B cell (primary cell): ENCODE results near the gene LPCAT1. TPM values are rescaled to one million over a fixed set of nuclear protein-coding genes. Genes with fewer than 3 reads are reported as not detected.

Experiments
- ATAC-seq: fragments of 200-7000 bp; cut with Tn5 transposase; one replicate; pipeline ENCODE4 v1.10.0; 2021; ENCODE audit warnings: low read depth, mild to moderate bottlenecking, moderate number of reproducible peaks, moderate library complexity
- CTCF ChIA-PET: fragments of 350-600 bp; sonication (Branson Sonifier 250); formaldehyde crosslinking; loops from one replicate; lab custom pipeline; 2021; ENCODE audit warnings: antibody characterized with exemption, inconsistent platforms; lab: Charles Lee
- POLR2A ChIA-PET: fragments of 350-600 bp; sonication (Branson Sonifier 250); formaldehyde crosslinking; loops from one replicate; lab custom pipeline; 2021; ENCODE audit warnings: antibody characterized with exemption; lab: Charles Lee
- DNase-seq: peaks from one replicate; pipeline ENCODE4 v3.0.0; 2013
- H2AFZ ChIP-seq: 2 replicates; pipeline ENCODE4 v1.6.1; 2012; ENCODE audit warnings: mild to moderate bottlenecking, low read depth, low read length; ENCODE audit not compliant: insufficient read depth, poor library complexity, severe bottlenecking
- H3K27ac ChIP-seq, 2 donors: 1 replicate in 1 of 2; 2 replicates in 1 of 2; pipeline ENCODE4 v1.5.1; 2012 to 2013; ENCODE audit warnings: low read length in 2 of 2, mild to moderate bottlenecking in 2 of 2, moderate library complexity in 1 of 2
- H3K27me3 ChIP-seq, 4 experiments: fragments of 200-600 bp in 1 of 4; sonication (generic) in 1 of 4; replicated peaks in 1 of 4; 1 replicate in 2 of 4; 2 replicates in 2 of 4; pipeline versions ENCODE4 v1.6.1 to v1.7.0; 2013 to 2016; ENCODE audit warnings: low read length in 3 of 4, mild to moderate bottlenecking in 2 of 4, mixed read lengths in 1 of 4, moderate library complexity in 1 of 4; ENCODE audit not compliant: insufficient read depth in 4 of 4, control insufficient read depth in 3 of 4; ENCODE audit errors: control extremely low read depth in 1 of 4
- H3K36me3 ChIP-seq, 2 experiments: replicated peaks in 1 of 2; 1 replicate in 1 of 2; 2 replicates in 1 of 2; pipeline versions ENCODE4 v1.6.1 to v1.7.1; 2013; ENCODE audit warnings: low read length in 1 of 2; ENCODE audit not compliant: insufficient read depth in 2 of 2, control insufficient read depth in 1 of 2; ENCODE audit errors: control extremely low read depth in 1 of 2, extremely low read depth in 1 of 2
- H3K4me1 ChIP-seq, 2 donors: fragments of 200-600 bp in 1 of 2; sonication (generic) in 1 of 2; 1 replicate in 1 of 2; 2 replicates in 1 of 2; pipeline versions ENCODE4 v1.5.1 to v1.6.1; 2013 to 2017; ENCODE audit warnings: low read length in 2 of 2; ENCODE audit not compliant: control insufficient read depth in 2 of 2, insufficient read depth in 2 of 2
- H3K4me2 ChIP-seq: replicated peaks from 2 replicates; pipeline ENCODE3; 2012; ENCODE audit warnings: mild to moderate bottlenecking, low read depth, low read length; ENCODE audit not compliant: poor library complexity, severe bottlenecking
- H3K4me3 ChIP-seq, 5 experiments: fragments of 200-600 bp in 1 of 5; sonication (generic) in 1 of 5; 1 replicate in 3 of 5; 2 replicates in 2 of 5; pipeline versions ENCODE4 v1.5.1 to v1.7.0; 2011 to 2016; ENCODE audit warnings: low read length in 4 of 5, mild to moderate bottlenecking in 4 of 5, low read depth in 2 of 5, control low read depth in 1 of 5, moderate library complexity in 1 of 5; ENCODE audit not compliant: insufficient read depth in 1 of 5; ENCODE audit errors: control extremely low read depth in 1 of 5, extremely low read depth in 1 of 5
- H3K79me2 ChIP-seq: fragments of 200-600 bp; sonication (generic); one replicate; pipeline ENCODE4 v1.6.0; 2016; ENCODE audit warnings: low read length; ENCODE audit not compliant: control insufficient read depth, insufficient read depth
- H3K9ac ChIP-seq: fragments of 200-600 bp; sonication (generic); 2 replicates; pipeline ENCODE4 v1.6.1; 2017; ENCODE audit warnings: mild to moderate bottlenecking, low read length, moderate library complexity
- H3K9me3 ChIP-seq, 3 donors: one replicate each; pipeline versions ENCODE4 v1.6.1 to v1.7.1; 2013; ENCODE audit warnings: low read length in 2 of 3; ENCODE audit not compliant: control insufficient read depth in 2 of 3, insufficient read depth in 1 of 3; ENCODE audit errors: control extremely low read depth in 1 of 3
- H4K20me1 ChIP-seq: 2 replicates; pipeline ENCODE4 v1.6.0; 2012; ENCODE audit warnings: mild to moderate bottlenecking, low read length; ENCODE audit not compliant: insufficient read depth, control insufficient read depth, poor library complexity, severe bottlenecking
- H3K27ac Mint-ChIP-seq: one replicate; pipeline ENCODE4 v1.8.0; 2021; ENCODE audit warnings: mixed read lengths
- H3K27me3 Mint-ChIP-seq: one replicate; pipeline ENCODE4 v1.8.0; 2021; ENCODE audit warnings: mixed read lengths
- H3K4me1 Mint-ChIP-seq: one replicate; pipeline ENCODE4 v1.8.0; 2021; ENCODE audit warnings: mixed read lengths
- H3K4me3 Mint-ChIP-seq: one replicate; pipeline ENCODE4 v1.8.0; 2021; ENCODE audit warnings: mixed read lengths
- H3K9me3 Mint-ChIP-seq: one replicate; pipeline ENCODE4 v1.8.0; 2022; ENCODE audit warnings: mixed read lengths; ENCODE audit not compliant: insufficient read depth
- EZH2 ChIP-seq: IDR thresholded peaks from 2 replicates; pipeline ENCODE4 v1.6.1; 2012; ENCODE audit warnings: borderline replicate concordance, low read depth, mild to moderate bottlenecking, moderate library complexity, low read length; ENCODE audit not compliant: insufficient read depth, poor library complexity, severe bottlenecking
- WGBS: methylation state at CpG from one replicate; pipeline ENCODE4 v1.1.5; 2013; ENCODE audit warnings: missing lambda C conversion rate; ENCODE audit not compliant: insufficient coverage; 5-methylcytosine and 5-hydroxymethylcytosine counted together
- intact Hi-C: fragments of 100-400 bp; cut with micrococcal nuclease; formaldehyde crosslinking; loops from one replicate; pipeline ENCODE4 v1.10.0; 2022
- polyA plus RNA-seq: library from polyadenylated mRNA; depleted of rRNA; stranded (reverse); fragments of >200 nt; gene quantifications from 2 replicates; pipeline ENCODE4 v1.2.3, GENCODE V29; 2012
- total RNA-seq, 2 donors: library from RNA; stranded (reverse); fragments of 120-200 nt in 1 of 2; gene quantifications; 1 replicate in 1 of 2; 2 replicates in 1 of 2; pipeline versions ENCODE4 v1.2.3 to v1.2.4, GENCODE V29; 2013 to 2022
- TF ChIP-seq, protein P1 (sequence below): fragments of 200-600 bp; IDR thresholded peaks from one replicate; pipeline ENCODE4 v1.8.0; 2022; ENCODE audit warnings: antibody characterized with exemption, mild to moderate bottlenecking

The LPCAT1 gene
- total and polyA plus RNA-seq, 2 donors (not counting 1 experiment from before 2014, with no cell fraction given) = 94.8 to 159 TPM

DNA sequence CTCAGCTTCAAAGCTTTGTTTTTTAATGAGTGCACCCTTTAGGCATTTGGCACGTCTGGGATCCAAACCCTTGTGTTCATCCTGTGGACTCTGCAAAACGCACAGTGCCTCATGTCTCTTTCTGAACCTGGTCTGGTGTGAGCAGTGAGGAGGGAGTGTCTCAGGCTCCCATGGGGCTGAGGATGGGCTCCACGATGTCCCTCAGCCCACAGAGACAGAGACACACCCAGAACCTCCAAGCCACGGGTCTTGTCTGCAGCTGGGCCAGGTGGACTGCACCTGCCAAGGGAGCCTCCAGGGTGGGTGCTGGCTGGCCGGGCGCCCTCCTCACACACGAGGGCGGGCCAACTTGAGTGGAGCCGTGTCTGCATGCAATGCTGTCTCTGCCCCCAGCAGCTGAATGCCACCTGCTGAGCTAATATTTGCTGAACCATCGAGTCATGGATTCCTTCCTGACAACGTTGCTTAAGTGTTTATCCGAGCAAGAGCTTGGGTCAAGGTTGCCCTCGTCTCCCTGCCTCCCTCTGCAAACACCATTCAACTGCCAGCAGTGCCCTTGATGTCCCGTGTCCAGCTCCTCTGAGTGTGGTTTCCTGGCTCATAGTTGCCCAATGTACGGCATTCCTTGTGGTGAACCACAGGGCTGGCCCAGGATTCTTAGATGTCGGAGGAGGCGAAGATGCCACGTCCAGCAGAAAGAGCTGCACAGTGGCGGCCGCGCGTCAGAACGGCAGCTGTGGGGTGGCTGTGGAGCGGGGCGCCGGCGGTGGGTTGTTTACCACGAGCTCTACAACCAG, 31.4 kb upstream of the LPCAT1 start:
- Mint-ChIP-seq H3K27me3 (no peaks in the 10 kb centered on the region), H3K4me3 (no peak overlapping the region), H3K27ac (no peak overlapping the region), H3K9me3 (no peaks in the 10 kb centered on the region), H3K4me1 (no peaks in the 10 kb centered on the region)
- Histone ChIP-seq H3K4me1 (no peaks in the 10 kb centered on the region), H3K9ac (no peak overlapping the region), H3K27ac (no peak overlapping the region), H3K36me3 (no peaks in the 10 kb centered on the region), H3K4me2 (no peak overlapping the region), H3K9me3 (no peaks in the 10 kb centered on the region), H3K4me3 (no peak overlapping the region), H3K27me3 (no peaks in the 10 kb centered on the region), H3K79me2 (no peaks in the 10 kb centered on the region), H4K20me1 (no peaks in the 10 kb centered on the region), H2AFZ (no peak overlapping the region)
- TF ChIP-seq, protein P1, sequence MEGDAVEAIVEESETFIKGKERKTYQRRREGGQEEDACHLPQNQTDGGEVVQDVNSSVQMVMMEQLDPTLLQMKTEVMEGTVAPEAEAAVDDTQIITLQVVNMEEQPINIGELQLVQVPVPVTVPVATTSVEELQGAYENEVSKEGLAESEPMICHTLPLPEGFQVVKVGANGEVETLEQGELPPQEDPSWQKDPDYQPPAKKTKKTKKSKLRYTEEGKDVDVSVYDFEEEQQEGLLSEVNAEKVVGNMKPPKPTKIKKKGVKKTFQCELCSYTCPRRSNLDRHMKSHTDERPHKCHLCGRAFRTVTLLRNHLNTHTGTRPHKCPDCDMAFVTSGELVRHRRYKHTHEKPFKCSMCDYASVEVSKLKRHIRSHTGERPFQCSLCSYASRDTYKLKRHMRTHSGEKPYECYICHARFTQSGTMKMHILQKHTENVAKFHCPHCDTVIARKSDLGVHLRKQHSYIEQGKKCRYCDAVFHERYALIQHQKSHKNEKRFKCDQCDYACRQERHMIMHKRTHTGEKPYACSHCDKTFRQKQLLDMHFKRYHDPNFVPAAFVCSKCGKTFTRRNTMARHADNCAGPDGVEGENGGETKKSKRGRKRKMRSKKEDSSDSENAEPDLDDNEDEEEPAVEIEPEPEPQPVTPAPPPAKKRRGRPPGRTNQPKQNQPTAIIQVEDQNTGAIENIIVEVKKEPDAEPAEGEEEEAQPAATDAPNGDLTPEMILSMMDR = no peak
- TF ChIP-seq EZH2 = no peak
- 82% methylated on average over 25 of the region's 28 CpGs for WGBS
- CTCF ChIA-PET = no interaction called here
- intact Hi-C loops = no loop called here
- POLR2A ChIA-PET = no interaction called here
- ATAC-seq (no peak), DNase-seq (no peak)

DNA sequence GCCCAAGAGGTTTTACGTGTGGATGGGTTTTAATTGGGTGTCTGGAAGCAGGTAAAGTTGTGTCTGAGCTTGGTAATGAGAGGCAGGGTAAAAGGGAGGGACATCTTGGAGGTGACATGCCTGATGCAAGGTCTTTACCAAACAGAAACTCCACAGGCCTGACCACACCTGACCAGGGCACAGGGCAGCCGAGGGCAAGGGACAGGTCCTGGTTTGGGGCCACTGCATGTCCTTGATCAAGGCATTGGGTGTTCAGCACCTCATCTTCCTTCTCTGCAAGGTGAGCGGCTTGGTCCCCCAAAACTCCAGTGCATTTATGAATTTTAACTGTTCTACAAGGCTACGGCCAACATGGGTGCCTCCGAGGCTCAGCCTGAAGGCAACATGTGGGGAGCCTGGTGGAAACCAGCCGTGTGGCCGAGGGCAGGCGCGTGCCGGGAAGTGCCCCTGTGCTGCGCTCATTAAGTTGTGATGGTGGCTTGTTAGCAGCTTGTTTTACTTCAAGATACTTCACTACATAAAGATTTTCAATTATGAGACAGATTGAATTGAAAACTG, 30.7 kb upstream of the LPCAT1 start:
- Histone ChIP-seq H3K36me3 (no peaks in the 10 kb centered on the region), H2AFZ (no peak overlapping the region), H3K9me3 (no peaks in the 10 kb centered on the region), H3K79me2 (no peaks in the 10 kb centered on the region), H3K4me3 (no peak overlapping the region), H3K4me2 (no peak overlapping the region), H4K20me1 (no peaks in the 10 kb centered on the region), H3K9ac (no peak overlapping the region), H3K27me3 (no peaks in the 10 kb centered on the region), H3K4me1 (no peaks in the 10 kb centered on the region), H3K27ac (no peak overlapping the region)
- WGBS = 98% methylated on average over 4 of the region's 11 CpGs
- DNase-seq = no peak
- ChIA-PET CTCF (no interaction called here), POLR2A (no interaction called here)
- intact Hi-C loops = no loop called here
- TF ChIP-seq, protein P1 = no peak
- TF ChIP-seq EZH2 = no peak
- no peak overlapping the region for H3K4me3 Mint-ChIP-seq
- H3K9me3 Mint-ChIP-seq = no peaks in the 10 kb centered on the region
- no peaks in the 10 kb centered on the region for H3K4me1 Mint-ChIP-seq
- ATAC-seq = no peak
- H3K27me3 Mint-ChIP-seq = no peaks in the 10 kb centered on the region
- no peak overlapping the region for H3K27ac Mint-ChIP-seq
